ENCODE measurements around the gene CFAP54.

Gene CFAP54

GRCh38 chr12:96831346-96831745 is 342.0 kb downstream of the CFAP54 start:
- ATAC-seq (ENCODE audit: low read depth) = no peak

GRCh38 chr12:96846293-96846692 is 356.9 kb downstream of the CFAP54 start:
- no peak for DNase-seq (ENCODE audit: low spot score)
- no peak for TF ChIP-seq CTCF (IDR thresholded peaks at IDR 0.05; ENCODE audit: poor library complexity, severe bottlenecking)
- H3K9me3 ChIP-seq (ENCODE audit: severe bottlenecking) = no peaks in the 10 kb centered on the region
- no peak overlapping the region for H3K4me3 ChIP-seq (ENCODE audit: severe bottlenecking)
- ATAC-seq (ENCODE audit: low read depth) = no peak
- H3K27ac ChIP-seq (ENCODE audit: poor library complexity, severe bottlenecking) = no peak overlapping the region
- no peaks in the 10 kb centered on the region for H3K27me3 ChIP-seq (ENCODE audit: insufficient read depth, poor library complexity, severe bottlenecking)
- no peaks in the 10 kb centered on the region for H3K4me1 ChIP-seq (ENCODE audit: insufficient read depth, poor library complexity, severe bottlenecking)
- H3K36me3 ChIP-seq (ENCODE audit: low read depth) = no peaks in the 10 kb centered on the region

More at GRCh38 chr12:96831346-96831745, 342.0 kb downstream of the CFAP54 start:
- Histone ChIP-seq H3K27ac (ENCODE audit: poor library complexity, severe bottlenecking) (no peak overlapping the region), H3K4me3 (ENCODE audit: severe bottlenecking) (no peak overlapping the region), H3K9me3 (ENCODE audit: severe bottlenecking) (no peaks in the 10 kb centered on the region), H3K27me3 (ENCODE audit: insufficient read depth, poor library complexity, severe bottlenecking) (no peaks in the 10 kb centered on the region), H3K4me1 (ENCODE audit: insufficient read depth, poor library complexity, severe bottlenecking) (no peaks in the 10 kb centered on the region), H3K36me3 (ENCODE audit: low read depth) (no peaks in the 10 kb centered on the region)
- TF ChIP-seq CTCF (IDR thresholded peaks at IDR 0.05; ENCODE audit: poor library complexity, severe bottlenecking) = no peak
- no peak for DNase-seq (ENCODE audit: low spot score)

GRCh38 chr12:96850676-96851075 is 361.3 kb downstream of the CFAP54 start:
- ATAC-seq (ENCODE audit: low read depth) (no peak), DNase-seq (ENCODE audit: low spot score) (no peak)
- Histone ChIP-seq H3K27ac (ENCODE audit: poor library complexity, severe bottlenecking) (no peak overlapping the region), H3K27me3 (ENCODE audit: insufficient read depth, poor library complexity, severe bottlenecking) (peaks cover 5% of the 10 kb centered on the region), H3K4me1 (ENCODE audit: insufficient read depth, poor library complexity, severe bottlenecking) (no peaks in the 10 kb centered on the region), H3K36me3 (ENCODE audit: low read depth) (no peaks in the 10 kb centered on the region), H3K4me3 (ENCODE audit: severe bottlenecking) (no peak overlapping the region), H3K9me3 (ENCODE audit: severe bottlenecking) (no peaks in the 10 kb centered on the region)
- no peak for TF ChIP-seq CTCF (IDR thresholded peaks at IDR 0.05; ENCODE audit: poor library complexity, severe bottlenecking)

- Histone ChIP-seq H3K36me3 (ENCODE audit: low read depth) (no peaks in the 10 kb centered on the region), H3K9me3 (ENCODE audit: severe bottlenecking) (no peaks in the 10 kb centered on the region), H3K27ac (ENCODE audit: poor library complexity, severe bottlenecking) (no peak overlapping the region), H3K27me3 (ENCODE audit: insufficient read depth, poor library complexity, severe bottlenecking) (no peaks in the 10 kb centered on the region), H3K4me1 (ENCODE audit: insufficient read depth, poor library complexity, severe bottlenecking) (no peaks in the 10 kb centered on the region), H3K4me3 (ENCODE audit: severe bottlenecking) (no peak overlapping the region)
- DNase-seq (ENCODE audit: low spot score) (no peak), ATAC-seq (ENCODE audit: low read depth) (no peak)
- no peak for TF ChIP-seq CTCF (IDR thresholded peaks at IDR 0.05; ENCODE audit: poor library complexity, severe bottlenecking)
Observed at GRCh38 chr12:96858162-96858561, 368.8 kb downstream of the CFAP54 start.

- DNase-seq (ENCODE audit: low spot score) (no peak), ATAC-seq (ENCODE audit: low read depth) (no peak)
- Histone ChIP-seq H3K9me3 (ENCODE audit: severe bottlenecking) (no peaks in the 10 kb centered on the region), H3K27me3 (ENCODE audit: insufficient read depth, poor library complexity, severe bottlenecking) (no peaks in the 10 kb centered on the region), H3K4me1 (ENCODE audit: insufficient read depth, poor library complexity, severe bottlenecking) (no peaks in the 10 kb centered on the region), H3K4me3 (ENCODE audit: severe bottlenecking) (no peak overlapping the region), H3K27ac (ENCODE audit: poor library complexity, severe bottlenecking) (no peak overlapping the region), H3K36me3 (ENCODE audit: low read depth) (no peaks in the 10 kb centered on the region)
- TF ChIP-seq CTCF (IDR thresholded peaks at IDR 0.05; ENCODE audit: poor library complexity, severe bottlenecking) = no peak
Observed at GRCh38 chr12:96861656-96862055, 372.3 kb downstream of the CFAP54 start.
